GM23338 (cell line): ENCODE measurements around the gene INHBC. TPM values are rescaled to one million over a fixed set of nuclear protein-coding genes. Genes with fewer than 3 reads are reported as not detected.

Source experiments
- ATAC-seq: fragments of 200-7000 bp; cut with Tn5 transposase; 3 replicates; pipeline ENCODE4 v1.9.1; 2020
- DNase-seq: peaks from one replicate; pipeline ENCODE4 v3.0.0-alpha.2; 2015; ENCODE audit warnings: low spot score
- H2AFZ ChIP-seq: fragments of 200-600 bp; sonication (generic); 2 replicates; pipeline ENCODE4 v1.8.0; 2016; ENCODE audit warnings: antibody characterized with exemption, mild to moderate bottlenecking, moderate library complexity
- H3F3A ChIP-seq: fragments of 200-600 bp; sonication (generic); replicated peaks from 2 replicates; pipeline ENCODE4 v1.8.0; 2017; ENCODE audit warnings: antibody characterized with exemption, mixed run types, low read depth
- H3K27ac ChIP-seq: fragments of 200-600 bp; sonication (generic); 2 replicates; pipeline ENCODE4 v1.6.1; 2016; ENCODE audit warnings: low read depth
- H3K27me3 ChIP-seq: fragments of 200-600 bp; sonication (generic); 2 replicates; pipeline ENCODE4 v1.8.0; 2016; ENCODE audit warnings: mild to moderate bottlenecking, mixed run types, moderate library complexity; ENCODE audit not compliant: insufficient read depth
- H3K36me3 ChIP-seq: fragments of 200-600 bp; sonication (generic); 2 replicates; pipeline ENCODE4 v1.8.0; 2016; ENCODE audit warnings: mild to moderate bottlenecking; ENCODE audit not compliant: insufficient read depth
- H3K4me1 ChIP-seq: fragments of 200-600 bp; sonication (generic); 2 replicates; pipeline ENCODE4 v1.8.0; 2016; ENCODE audit warnings: mild to moderate bottlenecking, moderate library complexity; ENCODE audit not compliant: insufficient read depth
- H3K4me2 ChIP-seq: fragments of 200-600 bp; sonication (generic); 2 replicates; pipeline ENCODE4 v1.7.1; 2017; ENCODE audit warnings: mixed run types
- H3K4me3 ChIP-seq: fragments of 200-600 bp; sonication (generic); 2 replicates; pipeline ENCODE4 v1.6.1; 2016; ENCODE audit warnings: mixed run types
- H3K79me2 ChIP-seq: fragments of 200-600 bp; sonication (generic); replicated peaks from 2 replicates; pipeline ENCODE4 v1.8.0; 2017; ENCODE audit warnings: mild to moderate bottlenecking; ENCODE audit not compliant: insufficient read depth
- H3K9me2 ChIP-seq: fragments of 200-600 bp; sonication (generic); 2 replicates; pipeline ENCODE4 v1.8.0; 2017; ENCODE audit not compliant: insufficient read depth
- H4K20me1 ChIP-seq: fragments of 200-600 bp; sonication (generic); replicated peaks from 2 replicates; pipeline ENCODE4 v1.8.0; 2017; ENCODE audit warnings: mild to moderate bottlenecking; ENCODE audit not compliant: insufficient read depth
- H3K27ac Mint-ChIP-seq: 2 replicates; pipeline ENCODE4 v1.8.0; 2020; ENCODE audit warnings: inconsistent platforms, mild to moderate bottlenecking, moderate library complexity, mixed read lengths
- H3K27me3 Mint-ChIP-seq: 3 replicates; pipeline ENCODE4 v1.8.0; 2022; ENCODE audit warnings: low read depth, mild to moderate bottlenecking, moderate library complexity, mixed read lengths, inconsistent platforms; ENCODE audit not compliant: insufficient read depth, poor library complexity
- H3K36me3 Mint-ChIP-seq: 3 replicates; pipeline ENCODE4 v1.8.0; 2021; ENCODE audit warnings: low read depth, mild to moderate bottlenecking, inconsistent platforms, moderate library complexity, mixed read lengths
- H3K4me1 Mint-ChIP-seq: 3 replicates; pipeline ENCODE4 v1.8.0; 2020; ENCODE audit warnings: mild to moderate bottlenecking, inconsistent platforms, mixed read lengths
- H3K4me3 Mint-ChIP-seq: 3 replicates; pipeline ENCODE4 v1.8.0; 2021; ENCODE audit warnings: moderate library complexity, mild to moderate bottlenecking, inconsistent platforms, mixed read lengths
- H3K9me3 Mint-ChIP-seq: 3 replicates; pipeline ENCODE4 v1.8.0; 2020; ENCODE audit warnings: moderate library complexity, mild to moderate bottlenecking, inconsistent platforms, mixed read lengths
- CREB1 ChIP-seq: fragments of 250-450 bp; sonication (Bioruptor Pico); IDR thresholded peaks from 2 replicates; pipeline ENCODE4 v1.5.0; 2020; ENCODE audit warnings: low read depth, mild to moderate bottlenecking, moderate library complexity
- CTCF ChIP-seq, 2 experiments: fragments of 200-600 bp in 1 of 2; sonication (generic) in 1 of 2; conservative IDR thresholded peaks; 2 replicates each; pipeline versions ENCODE4 v1.5.1 to v1.6.1; 2016 to 2017; ENCODE audit warnings: antibody characterized with exemption in 2 of 2, low read depth in 2 of 2, mild to moderate bottlenecking in 2 of 2, moderate library complexity in 1 of 2
- EZH2 ChIP-seq: fragments of 200-600 bp; sonication (generic); IDR thresholded peaks from one replicate; pipeline ENCODE4 v1.8.0; 2017; ENCODE audit warnings: antibody characterized with exemption, mild to moderate bottlenecking, low read depth; ENCODE audit not compliant: unreplicated experiment
- EZH2phosphoT487 ChIP-seq: fragments of 200-600 bp; sonication (generic); IDR thresholded peaks from one replicate; pipeline ENCODE4 v1.8.1; 2018; ENCODE audit warnings: antibody characterized with exemption; ENCODE audit not compliant: unreplicated experiment
- JUNB ChIP-seq: IDR thresholded peaks from one replicate; pipeline ENCODE4 v1.6.1; 2016; ENCODE audit warnings: antibody characterized with exemption; ENCODE audit not compliant: unreplicated experiment
- NANOG ChIP-seq: IDR thresholded peaks from 2 replicates; pipeline ENCODE4 v1.6.1; 2016; ENCODE audit warnings: antibody characterized with exemption, borderline replicate concordance
- POLR2AphosphoS5 ChIP-seq: IDR thresholded peaks from 2 replicates; pipeline ENCODE4 v1.6.1; 2016; ENCODE audit warnings: antibody characterized with exemption, low read depth
- STAT1 ChIP-seq: IDR thresholded peaks from one replicate; pipeline ENCODE4 v1.6.1; 2016; ENCODE audit warnings: antibody characterized with exemption; ENCODE audit not compliant: unreplicated experiment
- ZNF114 ChIP-seq: fragments of 250-450 bp; sonication (Bioruptor Pico); IDR thresholded peaks from 2 replicates; pipeline ENCODE4 v1.5.0; 2020; ENCODE audit warnings: mild to moderate bottlenecking, moderate library complexity
- ZNF331 ChIP-seq: fragments of 250-450 bp; sonication (Bioruptor Pico); IDR thresholded peaks from 2 replicates; pipeline ENCODE4 v1.5.0; 2020; ENCODE audit warnings: low read depth, mild to moderate bottlenecking, moderate library complexity
- ZNF462 ChIP-seq: fragments of 250-450 bp; sonication (Bioruptor Pico); IDR thresholded peaks from 2 replicates; pipeline ENCODE4 v1.5.0; 2020; ENCODE audit warnings: mild to moderate bottlenecking, moderate library complexity
- polyA plus RNA-seq: library from polyadenylated mRNA; unstranded; fragments of >200 nt; fragmentation: Nextera tagmentation; extraction: Ambion mirVana; gene quantifications from 2 replicates; pipeline ENCODE4 v1.2.1, GENCODE V29; 2016
- total RNA-seq: library from RNA; depleted of rRNA; stranded (reverse); fragments of >200 nt; shearing (Covaris generic); gene quantifications from 2 replicates; pipeline ENCODE4 v1.2.3, GENCODE V29; 2014
- TF ChIP-seq, protein P1 (sequence below): IDR thresholded peaks from 2 replicates; pipeline ENCODE4 v1.6.1; 2016; ENCODE audit warnings: antibody characterized with exemption
- TF ChIP-seq, protein P2 (sequence below): IDR thresholded peaks from one replicate; pipeline ENCODE4 v1.6.1; 2018; ENCODE audit warnings: antibody characterized with exemption; ENCODE audit not compliant: unreplicated experiment

Gene INHBC
- total and polyA plus RNA-seq, 2 experiments from 2014 or later = 0.53 TPM; not detected in 1

DNA sequence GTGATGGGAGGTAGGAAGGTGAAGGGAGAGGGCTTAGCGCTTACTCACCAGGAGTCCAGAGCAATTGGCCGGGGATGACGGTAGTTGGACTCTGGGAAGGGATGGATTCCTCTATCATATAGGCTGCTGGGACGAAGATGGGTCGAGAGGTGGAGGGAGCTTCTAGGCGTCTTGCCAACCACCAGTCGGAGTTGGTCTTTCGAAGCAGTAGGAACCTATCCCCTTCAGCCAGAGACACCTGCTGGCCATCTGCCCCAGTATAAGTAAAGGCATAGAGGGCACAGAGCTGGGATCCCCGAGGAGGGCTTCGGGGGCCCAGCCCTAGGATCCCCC lies 44.4 kb downstream of the INHBC start:
- Histone ChIP-seq H2AFZ (no peak overlapping the region), H3K27me3 (peaks cover 35% of the 10 kb centered on the region), H3K4me1 (peaks cover 44% of the 10 kb centered on the region), H3F3A (peaks cover 9% of the 10 kb centered on the region), H3K36me3 (no peaks in the 10 kb centered on the region), H3K27ac (no peak overlapping the region), H3K4me2 (no peak overlapping the region), H3K79me2 (no peaks in the 10 kb centered on the region), H3K4me3 (no peak overlapping the region), H3K9me2 (no peaks in the 10 kb centered on the region), H4K20me1 (no peaks in the 10 kb centered on the region)
- Mint-ChIP-seq H3K27ac (no peak overlapping the region), H3K27me3 (peaks cover 46% of the 10 kb centered on the region), H3K4me3 (no peak overlapping the region; the same call in 2 of the 3 replicates), H3K4me1 (peaks cover 57% of the 10 kb centered on the region), H3K36me3 (peaks cover 8% of the 10 kb centered on the region; the same call in 1 of the 3 replicates), H3K9me3 (no peaks in the 10 kb centered on the region; the same call in 2 of the 3 replicates)
- ATAC-seq (no peak), DNase-seq (no peak)
- TF ChIP-seq STAT1 (no peak), ZNF462 (CRISPR knock-in tag) (no peak), JUNB (no peak), EZH2 (no peak), POLR2AphosphoS5 (no peak), NANOG (no peak), EZH2phosphoT487 (no peak), ZNF331 (CRISPR knock-in tag) (no peak), CREB1 (CRISPR knock-in tag) (no peak), ZNF114 (CRISPR knock-in tag) (no peak), CTCF (conservative IDR thresholded peaks at IDR 0.05; ENCODE audit: low read depth in 2 of 2) (no peak)
- TF ChIP-seq, protein P1, sequence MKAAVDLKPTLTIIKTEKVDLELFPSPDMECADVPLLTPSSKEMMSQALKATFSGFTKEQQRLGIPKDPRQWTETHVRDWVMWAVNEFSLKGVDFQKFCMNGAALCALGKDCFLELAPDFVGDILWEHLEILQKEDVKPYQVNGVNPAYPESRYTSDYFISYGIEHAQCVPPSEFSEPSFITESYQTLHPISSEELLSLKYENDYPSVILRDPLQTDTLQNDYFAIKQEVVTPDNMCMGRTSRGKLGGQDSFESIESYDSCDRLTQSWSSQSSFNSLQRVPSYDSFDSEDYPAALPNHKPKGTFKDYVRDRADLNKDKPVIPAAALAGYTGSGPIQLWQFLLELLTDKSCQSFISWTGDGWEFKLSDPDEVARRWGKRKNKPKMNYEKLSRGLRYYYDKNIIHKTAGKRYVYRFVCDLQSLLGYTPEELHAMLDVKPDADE = no peak
- TF ChIP-seq, protein P2, sequence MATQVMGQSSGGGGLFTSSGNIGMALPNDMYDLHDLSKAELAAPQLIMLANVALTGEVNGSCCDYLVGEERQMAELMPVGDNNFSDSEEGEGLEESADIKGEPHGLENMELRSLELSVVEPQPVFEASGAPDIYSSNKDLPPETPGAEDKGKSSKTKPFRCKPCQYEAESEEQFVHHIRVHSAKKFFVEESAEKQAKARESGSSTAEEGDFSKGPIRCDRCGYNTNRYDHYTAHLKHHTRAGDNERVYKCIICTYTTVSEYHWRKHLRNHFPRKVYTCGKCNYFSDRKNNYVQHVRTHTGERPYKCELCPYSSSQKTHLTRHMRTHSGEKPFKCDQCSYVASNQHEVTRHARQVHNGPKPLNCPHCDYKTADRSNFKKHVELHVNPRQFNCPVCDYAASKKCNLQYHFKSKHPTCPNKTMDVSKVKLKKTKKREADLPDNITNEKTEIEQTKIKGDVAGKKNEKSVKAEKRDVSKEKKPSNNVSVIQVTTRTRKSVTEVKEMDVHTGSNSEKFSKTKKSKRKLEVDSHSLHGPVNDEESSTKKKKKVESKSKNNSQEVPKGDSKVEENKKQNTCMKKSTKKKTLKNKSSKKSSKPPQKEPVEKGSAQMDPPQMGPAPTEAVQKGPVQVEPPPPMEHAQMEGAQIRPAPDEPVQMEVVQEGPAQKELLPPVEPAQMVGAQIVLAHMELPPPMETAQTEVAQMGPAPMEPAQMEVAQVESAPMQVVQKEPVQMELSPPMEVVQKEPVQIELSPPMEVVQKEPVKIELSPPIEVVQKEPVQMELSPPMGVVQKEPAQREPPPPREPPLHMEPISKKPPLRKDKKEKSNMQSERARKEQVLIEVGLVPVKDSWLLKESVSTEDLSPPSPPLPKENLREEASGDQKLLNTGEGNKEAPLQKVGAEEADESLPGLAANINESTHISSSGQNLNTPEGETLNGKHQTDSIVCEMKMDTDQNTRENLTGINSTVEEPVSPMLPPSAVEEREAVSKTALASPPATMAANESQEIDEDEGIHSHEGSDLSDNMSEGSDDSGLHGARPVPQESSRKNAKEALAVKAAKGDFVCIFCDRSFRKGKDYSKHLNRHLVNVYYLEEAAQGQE = no peak
